Measurements from ENCODE around the gene KIF16B. TPM values are rescaled to one million over a fixed set of nuclear protein-coding genes. Genes with fewer than 3 reads are reported as not detected.

KIF16B gene
- polyA plus RNA-seq, 1 experiment, result 10.2 TPM

- H3K27ac ChIP-seq (ENCODE audit: low read depth, low read length), result no peak overlapping the region
- no peaks in the 10 kb centered on the region for H3K27me3 ChIP-seq (ENCODE audit: control insufficient read depth, insufficient read depth, low read length)
- no peak overlapping the region for H3K4me3 ChIP-seq (ENCODE audit: low read depth, low read length)
- POLR2A ChIA-PET, result no interaction called here
- CTCF ChIA-PET, result no interaction called here
- no peaks in the 10 kb centered on the region for H3K9me3 ChIP-seq (ENCODE audit: control insufficient read depth, insufficient read depth, low read length)
- no peak for TF ChIP-seq CTCF (IDR thresholded peaks at IDR 0.05; ENCODE audit: low read depth, low read length)
- no peak for DNase-seq (ENCODE audit: low read depth, low spot score)
Observed at GRCh38 chr20:16537025-16537665, 36.1 kb downstream of the KIF16B start.

DNA sequence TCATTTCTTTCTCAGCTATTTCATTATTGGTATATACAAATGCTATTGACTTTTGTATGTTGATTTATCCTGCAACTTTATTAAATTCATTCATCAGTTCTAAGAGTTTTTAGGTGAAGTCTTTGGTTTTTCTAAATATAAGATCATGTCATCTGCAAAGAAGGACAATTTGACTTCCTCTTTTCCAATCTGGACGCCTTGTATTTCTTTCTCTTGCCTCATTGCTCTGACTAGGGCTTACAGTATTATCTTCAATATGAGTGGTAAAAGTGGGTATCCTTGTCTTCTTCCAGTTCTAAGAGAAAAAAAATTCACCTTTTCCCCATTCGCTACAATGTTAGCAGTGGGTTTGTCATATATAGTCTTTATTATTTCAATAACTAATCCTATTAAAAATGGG, 38.0 kb downstream of the KIF16B start:
- Histone ChIP-seq H3K9me3 (ENCODE audit: control insufficient read depth, insufficient read depth, low read length) (no peaks in the 10 kb centered on the region), H3K27ac (ENCODE audit: low read depth, low read length) (no peak overlapping the region), H3K4me3 (ENCODE audit: low read depth, low read length) (no peak overlapping the region), H3K27me3 (ENCODE audit: control insufficient read depth, insufficient read depth, low read length) (no peaks in the 10 kb centered on the region)
- TF ChIP-seq CTCF (IDR thresholded peaks at IDR 0.05; ENCODE audit: low read depth, low read length), result no peak
- no peak for DNase-seq (ENCODE audit: low read depth, low spot score)
- POLR2A ChIA-PET, result no interaction called here
- CTCF ChIA-PET, result interaction anchor here (0.6 to 1.4 kb wide), 3 partner anchors 15 to 227 kb away, joined by 3 to 4 read pairs (median 4); no protein-coding TSS in a partner anchor

DNA sequence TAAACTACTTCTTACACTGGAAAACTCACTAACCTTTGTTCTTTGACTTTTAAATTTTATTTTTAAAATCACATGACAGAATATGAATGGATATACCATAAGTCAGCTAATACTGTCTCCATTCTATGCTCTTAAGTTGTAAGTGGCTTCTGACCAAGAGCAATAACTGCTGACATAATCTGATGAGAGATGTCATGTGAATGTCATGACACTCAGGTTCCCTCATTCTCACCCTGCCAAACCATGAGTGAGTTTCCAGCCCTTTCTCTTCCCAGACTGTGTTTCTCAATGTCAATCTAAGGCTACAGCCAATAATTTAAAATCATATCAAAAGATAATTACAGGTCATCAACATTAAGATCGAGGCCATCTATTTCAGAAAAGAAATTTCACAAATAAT, 39.7 kb downstream of the KIF16B start:
- no peak for TF ChIP-seq CTCF (IDR thresholded peaks at IDR 0.05; ENCODE audit: low read depth, low read length)
- no peaks in the 10 kb centered on the region for H3K9me3 ChIP-seq (ENCODE audit: control insufficient read depth, insufficient read depth, low read length)
- H3K27ac ChIP-seq (ENCODE audit: low read depth, low read length), result no peak overlapping the region
- POLR2A ChIA-PET, result no interaction called here
- CTCF ChIA-PET, result interaction anchor here (1.3 kb wide), 1 partner anchor 15 kb away, joined by 3 read pairs; no protein-coding TSS in a partner anchor
- DNase-seq (ENCODE audit: low read depth, low spot score), result no peak
- H3K27me3 ChIP-seq (ENCODE audit: control insufficient read depth, insufficient read depth, low read length), result no peaks in the 10 kb centered on the region
- H3K4me3 ChIP-seq (ENCODE audit: low read depth, low read length), result no peak overlapping the region

DNA sequence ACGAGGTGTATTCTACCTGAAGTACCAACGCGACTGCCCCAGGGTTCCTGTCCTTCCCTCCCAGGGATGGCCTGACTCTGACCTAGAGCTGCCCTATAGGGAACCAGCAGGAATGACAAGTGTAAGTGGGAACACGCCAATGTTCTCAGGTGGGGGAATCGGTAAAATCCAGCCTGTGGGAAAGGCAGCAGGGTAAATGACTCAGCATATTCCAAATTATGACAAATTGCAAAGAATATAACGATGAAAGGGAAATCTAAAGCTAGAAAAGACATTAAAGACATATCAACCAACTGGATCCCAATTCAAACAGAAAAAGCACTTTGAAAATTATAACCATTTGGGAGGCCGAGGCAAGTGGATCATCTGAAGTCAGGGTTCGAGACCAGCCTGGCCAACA, 41.8 kb downstream of the KIF16B start:
- H3K9me3 ChIP-seq (ENCODE audit: control insufficient read depth, insufficient read depth, low read length), result no peaks in the 10 kb centered on the region
- ChIA-PET POLR2A (no interaction called here), CTCF (no interaction called here)
- H3K27ac ChIP-seq (ENCODE audit: low read depth, low read length), result no peak overlapping the region
- H3K4me3 ChIP-seq (ENCODE audit: low read depth, low read length), result no peak overlapping the region
- DNase-seq (ENCODE audit: low read depth, low spot score), result no peak
- H3K27me3 ChIP-seq (ENCODE audit: control insufficient read depth, insufficient read depth, low read length), result no peaks in the 10 kb centered on the region
- TF ChIP-seq CTCF (IDR thresholded peaks at IDR 0.05; ENCODE audit: low read depth, low read length), result no peak

GRCh38 chr20:16530201-16530681, 43.0 kb downstream of the KIF16B start:
- Histone ChIP-seq H3K9me3 (ENCODE audit: control insufficient read depth, insufficient read depth, low read length) (no peaks in the 10 kb centered on the region), H3K4me3 (ENCODE audit: low read depth, low read length) (no peak overlapping the region), H3K27me3 (ENCODE audit: control insufficient read depth, insufficient read depth, low read length) (no peaks in the 10 kb centered on the region), H3K27ac (ENCODE audit: low read depth, low read length) (no peak overlapping the region)
- ChIA-PET POLR2A (no interaction called here), CTCF (no interaction called here)
- TF ChIP-seq CTCF (IDR thresholded peaks at IDR 0.05; ENCODE audit: low read depth, low read length), result no peak
- DNase-seq (ENCODE audit: low read depth, low spot score), result no peak

Measured in AG04450 (cell line).